GM23248 (cell line): ENCODE measurements around the gene UBASH3A.

ENCODE experiments used
- EZH2 ChIP-seq: fragments of 200-600 bp; sonication (generic); IDR thresholded peaks from 2 replicates; pipeline ENCODE4 v1.6.1; 2018; ENCODE audit warnings: antibody characterized with exemption, mild to moderate bottlenecking; ENCODE audit not compliant: insufficient read depth, poor library complexity, severe bottlenecking
- EZH2phosphoT487 ChIP-seq: fragments of 200-600 bp; sonication (generic); IDR thresholded peaks from 2 replicates; pipeline ENCODE4 v1.6.1; 2018; ENCODE audit warnings: antibody characterized with exemption, moderate library complexity, mild to moderate bottlenecking, low read depth; ENCODE audit not compliant: insufficient read depth

DNA sequence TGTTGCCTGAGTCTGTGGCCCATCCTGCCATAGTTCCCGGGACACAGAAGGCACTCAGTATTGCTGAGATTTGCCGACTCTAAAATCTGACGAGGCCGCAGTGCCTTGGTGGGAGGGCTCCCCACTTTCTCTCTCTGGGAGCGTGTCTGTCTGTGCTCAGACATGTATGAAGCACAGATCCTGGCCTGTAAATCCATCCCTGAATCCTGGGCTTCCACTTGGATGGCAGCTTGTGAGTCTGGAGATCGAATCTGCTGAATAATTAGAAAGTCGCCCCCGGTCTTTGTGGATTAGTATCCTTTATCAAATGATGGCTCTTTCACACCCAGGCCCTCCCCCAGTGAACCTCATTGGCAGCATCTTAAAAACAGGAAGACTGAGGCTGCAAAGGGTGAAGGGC lies 10.4 kb downstream of the UBASH3A start:
- TF ChIP-seq EZH2 (no peak), EZH2phosphoT487 (no peak)
